SHP77 (cell line): ENCODE measurements around the gene DOC2B.
"Not testable (repeated sequence)": the region's sequence is repeated elsewhere in the genome, so short reads cannot be mapped to it uniquely, and the experiment has no call there.

Source experiments
- DNase-seq, 2 experiments: peaks; one replicate each; lab custom pipeline; 2025; lab: John Stamatoyannopoulos, UW

Gene DOC2B

GRCh38 chr17:189444-189843 lies 8.0 kb upstream of the DOC2B start:
- DNase-seq, result no peak

GRCh38 chr17:187130-187529 lies 5.7 kb upstream of the DOC2B start:
- DNase-seq, result no peak

GRCh38 chr17:185445-186138 lies 4.1 kb upstream of the DOC2B start:
- no peak for DNase-seq

GRCh38 chr17:183021-183420 lies 1.6 kb upstream of the DOC2B start:
- no peak for DNase-seq

- peak; percentile 69 to 73 for DNase-seq
Observed at GRCh38 chr17:182050-182751, 751 bp upstream of the DOC2B start.

- no peak for DNase-seq
Observed at GRCh38 chr17:180381-181244, 837 bp downstream of the DOC2B start.

- DNase-seq, result no peak
Observed at GRCh38 chr17:179781-180380, 1.6 kb downstream of the DOC2B start.

- DNase-seq, result no peak
Observed at GRCh38 chr17:179066-179432, 2.4 kb downstream of the DOC2B start.

GRCh38 chr17:178292-179065 lies 3.0 kb downstream of the DOC2B start:
- no peak for DNase-seq

GRCh38 chr17:177762-178161 lies 3.7 kb downstream of the DOC2B start:
- DNase-seq, result no peak

- peak; percentile 50 to 63 for DNase-seq
Observed at GRCh38 chr17:177155-177554, 4.3 kb downstream of the DOC2B start.

GRCh38 chr17:173166-173911 lies 8.1 kb downstream of the DOC2B start:
- no peak for DNase-seq

- DNase-seq, result no peak
Observed at GRCh38 chr17:172401-172800, 9.0 kb downstream of the DOC2B start.

GRCh38 chr17:171871-172270 lies 9.6 kb downstream of the DOC2B start:
- DNase-seq, result no peak

GRCh38 chr17:170130-170670 lies 11.2 kb downstream of the DOC2B start:
- DNase-seq, result no peak

- DNase-seq, result not testable (repeated sequence)
Observed at GRCh38 chr17:168614-169013, 12.8 kb downstream of the DOC2B start.

- DNase-seq, result no peak
Observed at GRCh38 chr17:165939-166338, 15.5 kb downstream of the DOC2B start.

GRCh38 chr17:164303-165235 lies 16.9 kb downstream of the DOC2B start:
- peak; percentile 58 to 71 for DNase-seq

- DNase-seq, result no peak
Observed at GRCh38 chr17:163514-164098, 17.8 kb downstream of the DOC2B start.
